ENCODE results near the gene CBX2.

CBX2 gene

GRCh38 chr17:79777894-79778503, at the start of gene CBX2:
CBX2 (plus strand) TSS chr17:79778148; CDS start chr17:79778236, 88 bp downstream.
- peak; percentile 75 to 83 for DNase-seq

GRCh38 chr17:79728169-79728907, 49.6 kb upstream of the CBX2 start:
- peak; percentile 87 to 88 for DNase-seq

DNA sequence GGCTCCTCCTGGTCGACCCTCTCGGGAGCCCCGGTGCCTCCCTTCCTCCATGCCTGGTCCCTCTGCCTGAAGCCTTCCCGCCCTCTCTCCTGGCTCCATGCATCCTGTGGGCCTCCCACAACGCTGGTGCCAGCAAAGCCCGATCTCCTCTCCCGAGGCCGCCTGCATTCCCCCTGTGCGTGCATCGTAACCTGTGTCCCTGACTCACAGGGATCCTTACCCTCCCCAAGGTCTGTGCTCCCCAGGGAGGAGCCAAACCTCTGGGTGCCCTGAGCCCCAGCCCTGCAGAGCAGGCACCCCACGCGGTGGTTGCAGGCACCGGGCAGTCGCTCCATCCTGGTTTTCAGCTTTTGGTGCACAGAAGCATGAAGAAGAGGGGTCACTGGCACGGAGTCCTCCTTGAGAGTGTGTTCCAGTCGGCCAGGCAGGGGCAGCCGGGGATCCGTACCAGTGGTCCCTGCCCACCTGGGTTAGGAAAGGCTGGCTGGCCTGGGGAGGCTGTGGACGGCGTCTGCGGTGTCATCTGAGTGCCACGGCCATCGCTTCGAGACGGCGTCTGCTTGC, 49.0 kb upstream of the CBX2 start:
- no peak for DNase-seq

DNA sequence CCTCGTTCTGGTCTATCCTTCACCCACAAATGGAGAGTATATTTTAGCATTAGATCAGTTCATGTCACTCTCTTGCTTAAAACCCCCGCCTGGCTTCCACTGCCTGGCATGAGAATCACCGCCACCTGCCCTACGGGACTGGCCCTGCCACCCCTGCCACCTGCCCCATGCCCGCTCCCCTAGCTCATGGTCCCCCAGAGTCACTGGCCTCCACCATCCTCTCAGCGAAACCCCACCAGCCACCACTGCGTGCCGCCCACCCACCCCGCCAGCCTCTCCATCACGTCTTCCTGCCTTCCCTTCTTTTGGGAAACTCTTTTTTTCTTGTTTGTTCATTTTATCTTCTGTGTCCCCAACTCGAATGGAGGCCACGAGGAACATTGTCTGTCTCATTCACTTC, 48.2 kb upstream of the CBX2 start:
- no peak for DNase-seq

- no peak for DNase-seq
Observed at GRCh38 chr17:79730437-79730768, 47.5 kb upstream of the CBX2 start.

GRCh38 chr17:79730769-79731483, 47.0 kb upstream of the CBX2 start, which contains the start of gene ENPP7:
ENPP7 (plus strand) TSS chr17:79730943; CDS start chr17:79731140, 197 bp downstream.
- no peak for DNase-seq

DNA sequence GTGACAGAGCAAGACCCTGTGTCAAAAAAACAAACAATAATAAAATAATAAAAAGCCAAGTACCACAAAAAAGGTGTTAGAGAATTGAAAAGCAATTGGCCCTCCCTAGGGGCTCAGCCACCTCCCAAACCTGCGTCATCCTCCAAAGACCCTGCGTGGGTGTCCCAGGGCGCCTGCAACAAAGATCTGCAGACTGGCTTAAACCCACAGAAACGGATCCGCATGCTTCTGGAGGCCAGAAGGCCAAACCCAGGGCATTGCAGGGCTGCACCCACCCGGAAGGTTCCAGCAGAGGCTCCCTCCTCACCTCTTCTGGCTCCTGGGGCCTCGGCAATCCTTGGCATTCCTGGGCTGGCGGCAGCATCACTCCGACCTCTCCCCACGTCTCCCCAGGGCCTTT, 45.7 kb upstream of the CBX2 start:
- no peak for DNase-seq

DNA sequence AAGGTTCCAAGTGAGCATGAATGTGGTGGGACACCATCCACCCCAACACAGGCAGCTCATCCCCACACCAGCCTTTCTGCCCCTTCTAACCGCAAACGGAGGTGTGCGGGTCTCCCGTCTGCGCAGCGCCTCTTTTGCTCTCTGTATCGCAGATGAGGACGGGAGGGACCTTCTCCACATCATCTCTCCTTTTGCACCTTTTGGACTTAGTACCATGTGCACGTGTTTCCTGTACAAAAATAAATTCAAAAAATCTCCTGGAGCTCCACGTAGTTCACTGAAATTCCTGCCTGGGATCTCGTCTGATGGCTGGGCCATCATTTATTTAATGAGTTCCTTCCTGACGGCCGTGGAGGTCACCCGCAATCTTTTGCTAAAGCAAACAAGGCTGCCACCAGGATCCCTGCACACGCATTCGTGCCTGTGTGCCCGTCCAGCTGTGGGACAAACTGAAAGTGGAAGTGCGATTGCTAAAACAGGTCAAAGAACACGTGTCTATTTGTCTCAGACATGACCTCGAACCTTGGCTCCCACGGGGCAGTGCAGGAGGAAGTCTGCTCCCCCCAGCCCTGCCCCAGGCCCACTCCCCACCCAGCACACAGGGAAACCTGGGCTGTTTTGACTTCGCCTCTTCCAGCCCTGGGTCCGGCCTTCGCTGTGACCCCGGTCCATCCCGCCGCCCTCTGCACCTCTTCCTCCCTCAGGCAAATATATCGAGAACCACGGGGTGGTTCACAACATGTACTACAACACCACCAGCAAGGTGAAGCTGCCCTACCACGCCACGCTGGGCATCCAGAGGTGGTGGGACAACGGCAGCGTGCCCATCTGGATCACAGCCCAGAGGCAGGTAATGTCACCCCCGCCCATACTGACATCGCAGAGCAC, 44.9 kb upstream of the CBX2 start:
- no peak for DNase-seq

DNA sequence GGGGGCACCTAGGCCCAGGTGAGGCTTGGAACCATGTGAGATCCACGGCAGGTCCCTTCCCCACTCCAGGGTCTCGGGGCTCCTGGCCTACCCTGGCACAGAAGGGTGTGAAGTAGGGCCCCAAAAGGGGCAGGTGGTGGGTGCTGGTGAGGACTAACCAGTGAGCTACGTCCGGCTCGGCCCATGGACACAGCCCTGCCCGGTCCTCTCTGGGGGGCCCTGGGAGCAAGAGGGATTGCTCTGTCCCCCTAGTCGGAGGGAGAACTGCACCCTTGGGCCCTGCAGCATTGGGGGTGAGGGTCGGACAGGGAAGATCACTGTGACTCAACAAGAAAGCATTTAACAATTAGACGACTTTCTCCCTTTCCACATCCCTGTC, 44.3 kb upstream of the CBX2 start:
- DNase-seq: no peak

GRCh38 chr17:79735096-79735495, 42.9 kb upstream of the CBX2 start:
- no peak for DNase-seq

GRCh38 chr17:79737046-79737921, 40.7 kb upstream of the CBX2 start:
- no peak for DNase-seq

- DNase-seq: no peak
Observed at GRCh38 chr17:79737922-79738578, 39.9 kb upstream of the CBX2 start.

DNA sequence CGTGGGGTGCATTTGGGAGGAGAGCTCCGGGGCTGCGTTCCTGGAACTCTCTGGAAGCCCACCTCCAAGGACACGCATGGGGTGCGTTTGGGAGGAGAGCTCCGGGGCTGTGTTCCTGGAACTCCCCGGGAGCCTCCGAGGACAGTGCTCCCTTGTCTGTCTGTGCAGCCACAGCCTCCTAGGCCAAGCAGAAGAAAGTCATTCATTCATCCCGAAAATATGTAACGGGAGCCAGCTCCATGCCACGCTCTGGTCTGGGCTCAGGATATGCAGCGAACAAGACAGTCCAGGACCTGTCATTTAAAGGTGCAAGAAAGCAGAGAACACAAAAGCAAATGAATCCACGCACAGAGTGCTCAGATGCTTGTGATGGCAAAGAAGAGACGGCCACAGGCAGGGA, 39.3 kb upstream of the CBX2 start:
- DNase-seq: no peak

GRCh38 chr17:79739148-79740062, 38.5 kb upstream of the CBX2 start:
- no peak for DNase-seq

GRCh38 chr17:79740413-79740812, 37.5 kb upstream of the CBX2 start:
- no peak for DNase-seq

- no peak for DNase-seq
Observed at GRCh38 chr17:79741401-79741750, 36.6 kb upstream of the CBX2 start.

GRCh38 chr17:79741751-79742588, 36.0 kb upstream of the CBX2 start:
- peak; percentile 59 to 79 for DNase-seq

DNA sequence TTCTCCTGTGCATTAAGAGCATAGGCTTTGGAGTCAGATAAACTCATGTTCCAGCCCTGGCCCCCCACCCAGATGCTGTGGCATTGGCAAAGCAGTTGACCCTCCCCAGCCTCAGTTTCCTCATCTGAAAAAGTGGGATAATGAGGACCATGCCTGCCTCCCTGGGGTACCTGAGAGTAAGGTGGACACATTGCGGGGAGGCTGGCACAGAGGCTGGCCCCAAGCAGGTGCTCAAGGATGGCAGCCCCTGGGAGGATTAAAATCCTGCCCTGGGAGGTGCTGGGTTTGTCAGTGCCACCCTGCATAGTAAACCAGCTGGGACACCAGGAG, 35.4 kb upstream of the CBX2 start:
- no peak for DNase-seq

DNA sequence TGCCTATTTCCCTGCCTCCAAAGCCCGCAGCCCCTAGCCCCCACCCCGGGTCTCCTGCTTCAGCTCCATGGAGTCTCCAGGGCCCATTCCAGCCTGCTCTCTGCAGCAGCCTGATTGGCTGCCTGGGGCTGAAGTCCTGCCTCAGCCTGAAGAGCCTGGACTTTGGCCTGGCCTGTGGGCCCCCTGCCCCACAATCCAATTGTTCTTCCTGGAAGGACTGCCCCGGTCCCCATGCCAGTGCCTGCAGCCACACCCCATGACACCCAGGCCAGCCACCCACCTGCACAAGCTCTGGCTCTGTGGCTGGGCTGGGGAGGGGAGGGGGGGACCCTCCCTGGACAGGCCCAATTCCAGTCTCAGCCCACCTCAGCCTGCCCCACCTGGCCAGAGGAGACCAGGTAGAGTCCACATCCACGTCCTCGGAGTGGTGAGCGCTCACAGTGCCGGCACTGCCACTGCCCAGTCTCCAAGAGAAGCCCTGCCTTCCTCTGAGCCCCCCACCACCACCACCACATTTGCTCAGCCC, 34.9 kb upstream of the CBX2 start:
- no peak for DNase-seq
